ENCODE measurements around the gene CDKN2C. TPM values are rescaled to one million over a fixed set of nuclear protein-coding genes. Genes with fewer than 3 reads are reported as not detected.
"Not testable (repeated sequence)": the region's sequence is repeated elsewhere in the genome, so short reads cannot be mapped to it uniquely, and the experiment has no call there.

CDKN2C gene
- total RNA-seq, 1 donor, result 19.0 TPM

DNA sequence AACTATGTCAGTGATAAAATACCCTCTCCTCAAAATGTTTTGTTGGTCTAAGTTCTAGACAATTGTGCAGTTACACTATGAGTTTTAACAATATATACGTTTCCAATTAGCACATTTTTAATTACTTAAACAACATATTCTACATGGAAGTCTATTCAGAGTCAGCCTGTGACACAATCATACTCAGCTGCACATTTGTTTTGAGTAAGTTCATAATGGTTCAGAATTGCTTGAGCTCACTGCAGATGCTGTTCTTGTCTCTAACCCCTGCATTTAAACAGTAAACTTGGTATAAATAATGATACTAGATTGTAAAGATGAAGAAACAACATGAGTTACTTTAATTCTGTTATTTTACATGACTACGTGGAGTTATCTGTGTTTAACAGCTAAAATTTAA lies 30.6 kb downstream of the CDKN2C start:
- H3K4me3 ChIP-seq (ENCODE audit: low read depth, low read length), result no peak overlapping the region
- TF ChIP-seq, protein P1, sequence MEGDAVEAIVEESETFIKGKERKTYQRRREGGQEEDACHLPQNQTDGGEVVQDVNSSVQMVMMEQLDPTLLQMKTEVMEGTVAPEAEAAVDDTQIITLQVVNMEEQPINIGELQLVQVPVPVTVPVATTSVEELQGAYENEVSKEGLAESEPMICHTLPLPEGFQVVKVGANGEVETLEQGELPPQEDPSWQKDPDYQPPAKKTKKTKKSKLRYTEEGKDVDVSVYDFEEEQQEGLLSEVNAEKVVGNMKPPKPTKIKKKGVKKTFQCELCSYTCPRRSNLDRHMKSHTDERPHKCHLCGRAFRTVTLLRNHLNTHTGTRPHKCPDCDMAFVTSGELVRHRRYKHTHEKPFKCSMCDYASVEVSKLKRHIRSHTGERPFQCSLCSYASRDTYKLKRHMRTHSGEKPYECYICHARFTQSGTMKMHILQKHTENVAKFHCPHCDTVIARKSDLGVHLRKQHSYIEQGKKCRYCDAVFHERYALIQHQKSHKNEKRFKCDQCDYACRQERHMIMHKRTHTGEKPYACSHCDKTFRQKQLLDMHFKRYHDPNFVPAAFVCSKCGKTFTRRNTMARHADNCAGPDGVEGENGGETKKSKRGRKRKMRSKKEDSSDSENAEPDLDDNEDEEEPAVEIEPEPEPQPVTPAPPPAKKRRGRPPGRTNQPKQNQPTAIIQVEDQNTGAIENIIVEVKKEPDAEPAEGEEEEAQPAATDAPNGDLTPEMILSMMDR (IDR thresholded peaks at IDR 0.05; ENCODE audit: insufficient read depth, low read depth, low read length), result no peak
- no peak for DNase-seq (ENCODE audit: low read depth)

DNA sequence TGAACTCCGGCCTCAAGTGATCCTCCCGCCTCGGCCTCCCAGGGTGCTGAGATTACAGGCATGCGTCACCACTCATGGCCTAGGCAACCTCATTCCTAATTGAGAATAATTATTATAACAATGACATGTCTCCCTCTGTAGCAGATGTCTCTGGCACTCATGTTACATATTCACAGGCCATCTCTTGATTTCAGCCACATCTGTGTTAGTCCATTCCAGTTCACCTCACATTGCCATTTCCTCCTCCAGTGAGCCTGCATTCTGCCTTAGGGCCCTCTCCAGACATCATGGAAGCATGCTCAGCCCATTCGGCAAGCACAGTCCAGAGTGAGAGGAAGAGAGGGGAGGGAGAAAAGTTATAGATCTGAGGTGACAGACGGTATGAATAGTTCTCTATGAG lies 32.5 kb downstream of the CDKN2C start:
- H3K4me3 ChIP-seq (ENCODE audit: low read depth, low read length), result no peak overlapping the region
- DNase-seq (ENCODE audit: low read depth), result no peak

DNA sequence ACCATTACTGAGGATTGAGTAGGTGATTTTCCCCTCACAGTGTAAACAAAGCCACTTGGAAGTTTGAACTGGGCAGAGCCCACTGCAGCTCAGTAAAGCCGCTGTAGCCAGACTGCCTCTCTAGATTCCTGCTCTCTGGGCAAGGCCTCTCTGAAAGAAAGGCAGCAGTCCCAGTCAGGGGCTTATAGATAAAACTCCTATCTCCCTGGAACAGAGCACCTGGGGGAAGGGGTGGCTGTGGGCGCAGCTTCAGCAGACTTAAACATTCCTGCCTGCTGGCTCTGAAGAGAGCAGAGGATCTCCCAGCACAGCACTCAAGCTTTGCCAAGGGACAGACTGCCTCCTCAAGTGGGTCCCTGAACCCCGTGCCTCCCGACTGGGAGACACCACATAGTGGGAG lies 35.5 kb downstream of the CDKN2C start:
- H3K4me3 ChIP-seq (ENCODE audit: low read depth, low read length); DNase-seq (ENCODE audit: low read depth): not testable (repeated sequence)

More for the DNA sequence above, 32.5 kb downstream of the CDKN2C start:
- TF ChIP-seq, protein P1 (IDR thresholded peaks at IDR 0.05; ENCODE audit: insufficient read depth, low read depth, low read length), result no peak

DNA sequence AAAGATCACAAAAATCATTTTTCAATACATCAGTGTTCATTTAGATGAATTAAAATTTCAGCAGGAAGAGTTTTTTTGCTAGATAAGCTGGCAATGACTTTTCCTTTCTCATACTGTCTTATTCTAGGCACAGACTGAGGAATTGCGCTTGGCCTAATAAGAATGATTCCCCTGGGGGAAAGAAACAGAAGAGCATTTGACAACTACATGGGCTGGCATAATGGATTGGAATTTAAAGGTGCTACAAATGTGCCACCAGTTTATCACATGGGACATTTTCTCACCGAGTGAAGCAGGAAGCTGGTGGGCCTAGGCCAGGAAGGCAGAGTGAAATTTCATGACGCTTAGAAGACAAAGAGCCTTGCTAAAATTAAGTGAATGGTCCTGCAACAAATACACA lies 39.3 kb downstream of the CDKN2C start:
- TF ChIP-seq, protein P1 (IDR thresholded peaks at IDR 0.05; ENCODE audit: insufficient read depth, low read depth, low read length), result no peak
- DNase-seq (ENCODE audit: low read depth), result no peak
- no peak overlapping the region for H3K4me3 ChIP-seq (ENCODE audit: low read depth, low read length)

DNA sequence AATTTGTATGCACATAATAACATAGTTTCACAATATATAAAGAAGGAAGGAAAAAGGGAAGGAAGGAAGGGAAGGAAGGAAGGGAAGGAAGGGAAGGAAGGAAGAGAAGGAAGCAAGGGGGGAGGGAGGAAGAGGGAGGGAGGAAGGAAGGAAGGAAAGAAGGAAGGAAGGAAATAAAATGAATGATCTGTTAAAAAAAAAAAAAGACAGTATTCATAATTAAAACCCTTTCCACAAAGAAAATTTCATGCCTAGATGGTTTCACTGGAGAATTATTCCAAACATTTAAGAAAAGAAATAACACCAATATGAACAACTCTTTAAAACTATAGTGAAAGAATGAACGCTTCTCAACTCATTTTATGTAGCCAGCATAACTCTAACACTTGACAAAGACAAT lies 44.8 kb downstream of the CDKN2C start:
- H3K4me3 ChIP-seq (ENCODE audit: low read depth, low read length), result no peak overlapping the region
- TF ChIP-seq, protein P1 (IDR thresholded peaks at IDR 0.05; ENCODE audit: insufficient read depth, low read depth, low read length), result no peak
- no peak for DNase-seq (ENCODE audit: low read depth)

DNA sequence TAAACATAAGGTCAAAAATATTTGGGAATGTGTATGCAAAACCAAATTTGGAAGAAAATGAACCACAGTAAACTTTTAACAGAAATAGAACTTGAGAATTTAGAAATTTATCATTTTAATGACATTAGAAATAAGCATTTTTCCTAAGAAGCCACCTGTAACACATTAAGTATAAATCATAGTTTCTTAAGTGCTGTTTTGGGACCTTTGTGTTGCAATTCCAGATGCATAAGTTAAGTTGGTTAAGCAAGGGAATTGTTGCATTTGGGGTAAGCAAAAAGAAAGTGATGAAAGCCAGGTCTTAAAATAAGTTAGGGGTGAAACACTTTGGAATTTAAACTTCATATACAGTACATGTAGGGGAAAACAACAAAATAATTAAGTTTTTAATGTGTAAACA lies 49.8 kb downstream of the CDKN2C start:
- TF ChIP-seq, protein P1 (IDR thresholded peaks at IDR 0.05; ENCODE audit: insufficient read depth, low read depth, low read length), result no peak
- peak; percentile 84 for DNase-seq (ENCODE audit: low read depth)
- H3K4me3 ChIP-seq (ENCODE audit: low read depth, low read length), result no peak overlapping the region

Other genes with a start within 250 kb of the CDKN2C start
- gene FAF1, start 10.0 kb upstream of the CDKN2C start, total RNA-seq, result 41.2 and 55.7 TPM in 2 replicates
- under 0.01 TPM in 1 of 2 replicates, not detected in the other for gene C1orf185, start 132.0 kb downstream of the CDKN2C start, total RNA-seq